ENCODE measurements around the gene UTP20. TPM values are rescaled to one million over a fixed set of nuclear protein-coding genes. Genes with fewer than 3 reads are reported as not detected.

The UTP20 gene
- total RNA-seq, 1 experiment from 2014 or later, result 42.2 TPM

GRCh38 chr12:101327051-101327450, 47.1 kb downstream of the UTP20 start:
- BruUV-seq (replicated peaks), result no TSS peak

GRCh38 chr12:101327546-101327945, 47.6 kb downstream of the UTP20 start:
- H3K36me3 Mint-ChIP-seq (ENCODE audit: insufficient read depth, unreplicated experiment), result peaks cover 15% of the 10 kb centered on the region
- DNase-seq, result no peak
- H3K4me1 Mint-ChIP-seq (ENCODE audit: low read depth, unreplicated experiment), result no peaks in the 10 kb centered on the region
- H3K27me3 Mint-ChIP-seq (ENCODE audit: unreplicated experiment), result no peaks in the 10 kb centered on the region
- H3K4me3 Mint-ChIP-seq (ENCODE audit: low read depth, unreplicated experiment), result no peak overlapping the region
- CTCF ChIA-PET, result interaction anchor here (1.1 kb wide), 1 partner anchor 17 kb away, joined by 4 read pairs; no protein-coding TSS in a partner anchor
- H3K27ac Mint-ChIP-seq (ENCODE audit: unreplicated experiment), result no peak overlapping the region
- H3K9me3 Mint-ChIP-seq (ENCODE audit: low read depth, unreplicated experiment), result no peaks in the 10 kb centered on the region
- TF ChIP-seq, protein P1, sequence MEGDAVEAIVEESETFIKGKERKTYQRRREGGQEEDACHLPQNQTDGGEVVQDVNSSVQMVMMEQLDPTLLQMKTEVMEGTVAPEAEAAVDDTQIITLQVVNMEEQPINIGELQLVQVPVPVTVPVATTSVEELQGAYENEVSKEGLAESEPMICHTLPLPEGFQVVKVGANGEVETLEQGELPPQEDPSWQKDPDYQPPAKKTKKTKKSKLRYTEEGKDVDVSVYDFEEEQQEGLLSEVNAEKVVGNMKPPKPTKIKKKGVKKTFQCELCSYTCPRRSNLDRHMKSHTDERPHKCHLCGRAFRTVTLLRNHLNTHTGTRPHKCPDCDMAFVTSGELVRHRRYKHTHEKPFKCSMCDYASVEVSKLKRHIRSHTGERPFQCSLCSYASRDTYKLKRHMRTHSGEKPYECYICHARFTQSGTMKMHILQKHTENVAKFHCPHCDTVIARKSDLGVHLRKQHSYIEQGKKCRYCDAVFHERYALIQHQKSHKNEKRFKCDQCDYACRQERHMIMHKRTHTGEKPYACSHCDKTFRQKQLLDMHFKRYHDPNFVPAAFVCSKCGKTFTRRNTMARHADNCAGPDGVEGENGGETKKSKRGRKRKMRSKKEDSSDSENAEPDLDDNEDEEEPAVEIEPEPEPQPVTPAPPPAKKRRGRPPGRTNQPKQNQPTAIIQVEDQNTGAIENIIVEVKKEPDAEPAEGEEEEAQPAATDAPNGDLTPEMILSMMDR (IDR thresholded peaks at IDR 0.05; ENCODE audit: unreplicated experiment), result no peak
- intact Hi-C loops (cut with micrococcal nuclease; ENCODE audit: unreplicated experiment), result loop anchor here (10.0 kb wide), 1 partner anchor 973 kb away; the partner anchor contains the start of gene SLC17A8
- BruUV-seq (replicated peaks), result no TSS peak

More at GRCh38 chr12:101327051-101327450, 47.1 kb downstream of the UTP20 start:
- Mint-ChIP-seq H3K9me3 (ENCODE audit: low read depth, unreplicated experiment) (no peaks in the 10 kb centered on the region), H3K27me3 (ENCODE audit: unreplicated experiment) (no peaks in the 10 kb centered on the region), H3K27ac (ENCODE audit: unreplicated experiment) (no peak overlapping the region), H3K36me3 (ENCODE audit: insufficient read depth, unreplicated experiment) (peaks cover 15% of the 10 kb centered on the region), H3K4me3 (ENCODE audit: low read depth, unreplicated experiment) (no peak overlapping the region), H3K4me1 (ENCODE audit: low read depth, unreplicated experiment) (no peaks in the 10 kb centered on the region)
- no peak for DNase-seq
- CTCF ChIA-PET, result no interaction called here
- TF ChIP-seq, protein P1 (IDR thresholded peaks at IDR 0.05; ENCODE audit: unreplicated experiment), result no peak
- intact Hi-C loops (cut with micrococcal nuclease; ENCODE audit: unreplicated experiment), result loop anchor here (10.0 kb wide), 1 partner anchor 972 kb away; the partner anchor contains the start of gene SLC17A8

DNA sequence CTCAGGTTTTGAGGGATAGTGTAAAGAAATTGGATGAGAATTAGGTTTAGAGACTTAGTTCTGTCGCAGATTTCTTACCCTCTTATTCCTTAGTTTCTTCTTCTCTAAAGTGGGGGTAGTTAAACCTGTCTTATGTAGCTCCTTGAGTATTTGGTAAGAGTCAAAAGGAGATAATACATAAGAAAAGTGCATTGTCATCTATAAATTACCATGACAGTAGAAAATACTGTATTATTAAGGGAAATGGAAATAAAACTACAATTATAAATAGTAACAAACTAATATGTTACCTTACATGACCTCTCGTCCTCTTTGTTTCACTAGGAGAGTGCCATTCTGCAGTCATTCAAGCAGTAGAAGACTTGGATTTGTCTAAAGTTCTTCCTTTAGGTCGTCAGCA, 49.0 kb downstream of the UTP20 start:
- no peaks in the 10 kb centered on the region for H3K4me1 Mint-ChIP-seq (ENCODE audit: low read depth, unreplicated experiment)
- intact Hi-C loops (cut with micrococcal nuclease; ENCODE audit: unreplicated experiment), result loop anchor here (10.0 kb wide), 1 partner anchor 974 kb away; the partner anchor contains the start of gene SLC17A8
- BruUV-seq (replicated peaks), result no TSS peak
- H3K27ac Mint-ChIP-seq (ENCODE audit: unreplicated experiment), result no peak overlapping the region
- TF ChIP-seq, protein P1 (IDR thresholded peaks at IDR 0.05; ENCODE audit: unreplicated experiment), result no peak
- CTCF ChIA-PET, result no interaction called here
- H3K36me3 Mint-ChIP-seq (ENCODE audit: insufficient read depth, unreplicated experiment), result peaks cover 16% of the 10 kb centered on the region
- H3K27me3 Mint-ChIP-seq (ENCODE audit: unreplicated experiment), result no peaks in the 10 kb centered on the region
- no peak overlapping the region for H3K4me3 Mint-ChIP-seq (ENCODE audit: low read depth, unreplicated experiment)
- no peak for DNase-seq
- H3K9me3 Mint-ChIP-seq (ENCODE audit: low read depth, unreplicated experiment), result no peaks in the 10 kb centered on the region

DNA sequence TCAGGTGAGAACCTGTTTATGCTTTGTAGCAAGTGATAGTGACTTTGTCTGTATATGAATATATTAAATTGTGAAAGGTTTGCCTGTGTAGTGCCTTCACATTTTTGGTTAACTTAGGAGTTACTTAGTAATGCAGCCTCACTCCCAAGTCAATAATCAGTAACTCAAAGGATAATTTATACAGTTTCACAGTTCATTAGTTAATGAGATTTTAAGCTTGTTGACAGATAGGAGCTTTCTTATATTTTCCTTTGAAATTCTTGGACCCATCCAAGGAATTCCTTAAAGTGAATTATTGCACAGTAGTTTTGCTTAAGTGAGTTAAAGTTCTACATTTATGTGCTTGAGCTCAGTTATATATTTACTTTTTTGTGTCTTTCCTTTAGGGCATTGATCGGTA, 50.7 kb downstream of the UTP20 start:
- TF ChIP-seq, protein P1 (IDR thresholded peaks at IDR 0.05; ENCODE audit: unreplicated experiment), result no peak
- intact Hi-C loops (cut with micrococcal nuclease; ENCODE audit: unreplicated experiment), result no loop called here
- Mint-ChIP-seq H3K27me3 (ENCODE audit: unreplicated experiment) (no peaks in the 10 kb centered on the region), H3K4me3 (ENCODE audit: low read depth, unreplicated experiment) (no peak overlapping the region), H3K36me3 (ENCODE audit: insufficient read depth, unreplicated experiment) (peaks cover 20% of the 10 kb centered on the region), H3K4me1 (ENCODE audit: low read depth, unreplicated experiment) (no peaks in the 10 kb centered on the region), H3K27ac (ENCODE audit: unreplicated experiment) (no peak overlapping the region), H3K9me3 (ENCODE audit: low read depth, unreplicated experiment) (no peaks in the 10 kb centered on the region)
- CTCF ChIA-PET, result no interaction called here
- no TSS peak for BruUV-seq (replicated peaks)
- DNase-seq, result no peak

Measured in Calu3 (cell line).